Kidney (tissue), 14 donors: ENCODE results near the gene TMEM209. TPM values are rescaled to one million over a fixed set of nuclear protein-coding genes. Genes with fewer than 3 reads are reported as not detected.

Source experiments
- DNase-seq, 5 donors: peaks; one replicate each; pipeline ENCODE4 v3.0.0-alpha.2; 2013 to 2020
- FAIRE-seq: peaks from 2 replicates; lab custom pipeline; 2012; peaks lifted over from hg19 to GRCh38; lab: Jason Lieb, UNC
- H3K27ac ChIP-seq, 2 donors: one replicate each; pipeline ENCODE4 v1.7.0; 2013; ENCODE audit warnings: low read depth in 2 of 2, low read length in 2 of 2, inconsistent platforms in 1 of 2
- H3K27me3 ChIP-seq: one replicate; pipeline ENCODE4 v1.7.1; 2013; ENCODE audit warnings: low read length, inconsistent platforms; ENCODE audit not compliant: control insufficient read depth, insufficient read depth
- H3K36me3 ChIP-seq, 3 donors: one replicate each; pipeline versions ENCODE4 v1.7.0 to v1.7.1; 2013; ENCODE audit warnings: low read length in 3 of 3, control low read depth in 1 of 3, inconsistent platforms in 1 of 3; ENCODE audit not compliant: insufficient read depth in 3 of 3, control insufficient read depth in 2 of 3
- H3K4me1 ChIP-seq, 3 donors: one replicate each; pipeline versions ENCODE4 v1.7.0 to v1.7.1; 2013; ENCODE audit warnings: low read length in 3 of 3, inconsistent platforms in 1 of 3, low read depth in 1 of 3; ENCODE audit not compliant: control insufficient read depth in 2 of 3, insufficient read depth in 2 of 3
- H3K4me3 ChIP-seq, 3 donors: one replicate each; pipeline versions ENCODE4 v1.7.0 to v1.8.1; 2013; ENCODE audit warnings: low read length in 3 of 3, control low read depth in 1 of 3, inconsistent platforms in 1 of 3
- H3K9ac ChIP-seq, 3 donors: one replicate each; pipeline versions ENCODE4 v1.7.0 to v1.7.1; 2013; ENCODE audit warnings: low read length in 3 of 3, control low read depth in 1 of 3, inconsistent platforms in 1 of 3
- H3K9me3 ChIP-seq, 3 donors: one replicate each; pipeline versions ENCODE4 v1.7.0 to v1.7.1; 2013; ENCODE audit warnings: low read length in 3 of 3, control low read depth in 1 of 3, inconsistent platforms in 1 of 3; ENCODE audit not compliant: control insufficient read depth in 2 of 3, insufficient read depth in 1 of 3
- CTCF ChIP-seq: IDR thresholded peaks from 3 replicates; pipeline ENCODE4 v1.5.1; 2012; ENCODE audit warnings: mild to moderate bottlenecking, moderate library complexity, borderline replicate concordance; ENCODE audit not compliant: insufficient read depth; ENCODE audit errors: extremely low read depth
- intact Hi-C: fragments of 100-400 bp; cut with DNase I; formaldehyde crosslinking; loops from one replicate; pipeline ENCODE4 v1.11.1; 2022
- polyA plus RNA-seq: library from polyadenylated mRNA; stranded (reverse); fragments of 350-450 nt; fragmentation: Illumina TruSeq; extraction: RNeasy Lipid Tissue Mini Kit (QIAGEN cat#74804); gene quantifications from one replicate; pipeline ENCODE4 v1.2.3, GENCODE V29; 2014; ENCODE audit warnings: low read depth, low replicate concordance; ENCODE audit not compliant: insufficient read depth
- total RNA-seq: library from RNA; stranded (reverse); fragmentation: NEBNext Ultra II Directional; extraction: Animal tissue kit (Norgen Biotek cat#: 25700); gene quantifications from one replicate; pipeline ENCODE4 v1.2.1, GENCODE V29; 2021
- donor health status: control.
- donor health status: control.
- donor health status: control.
- donor health status: control.
- donor health status: control.
- donor health status: DM: yes; HTN: yes; CAD: no.
- donor health status: Normal renal cell carcinoma (clear cell type).

Gene TMEM209
- total and polyA plus RNA-seq, 2 donors from 2014 or later: 4.3 to 29.0 TPM

- no peaks in the 10 kb centered on the region for H3K36me3 ChIP-seq
- H3K27me3 ChIP-seq: no peaks in the 10 kb centered on the region
- no peaks in the 10 kb centered on the region for H3K4me1 ChIP-seq
- H3K9me3 ChIP-seq: no peaks in the 10 kb centered on the region
- no peak overlapping the region for H3K4me3 ChIP-seq
- H3K9ac ChIP-seq: no peak overlapping the region
- FAIRE-seq: no peak
- DNase-seq: no peak
- intact Hi-C loops: no loop called here
- TF ChIP-seq CTCF: no peak
- no peak overlapping the region for H3K27ac ChIP-seq
Measured at GRCh38 chr7:130213828-130214227, 8.6 kb upstream of the TMEM209 start.

GRCh38 chr7:130210181-130210935 is 5.2 kb upstream of the TMEM209 start:
- DNase-seq (no peak), FAIRE-seq (no peak)
- Histone ChIP-seq H3K4me3 (no peak overlapping the region), H3K9ac (no peak overlapping the region), H3K27me3 (no peaks in the 10 kb centered on the region), H3K4me1 (no peaks in the 10 kb centered on the region), H3K36me3 (no peaks in the 10 kb centered on the region), H3K9me3 (no peaks in the 10 kb centered on the region), H3K27ac (no peak overlapping the region)
- no peak for TF ChIP-seq CTCF
- intact Hi-C loops: no loop called here

- no peaks in the 10 kb centered on the region for H3K9me3 ChIP-seq
- intact Hi-C loops: no loop called here
- no peak for TF ChIP-seq CTCF
- H3K4me1 ChIP-seq: peaks cover 0 to 5% (median 0%) of the 10 kb centered on the region in 3 donors
- H3K27ac ChIP-seq: no peak overlapping the region
- no peak overlapping the region for H3K9ac ChIP-seq
- no peak for DNase-seq
- H3K27me3 ChIP-seq: no peaks in the 10 kb centered on the region
- no peaks in the 10 kb centered on the region for H3K36me3 ChIP-seq
- no peak for FAIRE-seq
- no peak overlapping the region for H3K4me3 ChIP-seq
Measured at GRCh38 chr7:130208516-130208915, 3.3 kb upstream of the TMEM209 start.
